Measurements from ENCODE around the gene DES.
"Not testable (repeated sequence)": the region's sequence is repeated elsewhere in the genome, so short reads cannot be mapped to it uniquely, and the experiment has no call there.

The DES gene

DNA sequence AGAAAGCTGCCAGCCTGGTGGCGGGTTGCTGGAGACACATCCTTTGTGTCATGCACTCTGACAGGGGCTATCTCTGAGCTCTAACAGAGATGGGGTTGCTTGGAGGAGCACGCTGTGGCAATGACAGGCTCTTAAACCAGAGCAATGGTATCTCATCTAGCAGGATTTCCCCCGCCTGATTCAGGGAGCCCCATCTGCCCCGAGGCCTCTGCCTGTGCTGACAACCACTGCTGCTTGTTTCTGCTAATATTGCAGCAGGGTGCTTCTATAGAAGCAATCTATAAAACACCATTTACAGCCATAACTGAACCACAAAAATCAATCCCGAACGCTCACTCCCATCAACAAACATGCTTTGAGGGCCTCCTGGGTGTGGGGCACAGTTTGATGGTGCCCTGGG, 17.6 kb upstream of the DES start:
- DNase-seq, result no peak

GRCh38 chr2:219401606-219402005, 16.6 kb upstream of the DES start:
- no peak for DNase-seq

DNA sequence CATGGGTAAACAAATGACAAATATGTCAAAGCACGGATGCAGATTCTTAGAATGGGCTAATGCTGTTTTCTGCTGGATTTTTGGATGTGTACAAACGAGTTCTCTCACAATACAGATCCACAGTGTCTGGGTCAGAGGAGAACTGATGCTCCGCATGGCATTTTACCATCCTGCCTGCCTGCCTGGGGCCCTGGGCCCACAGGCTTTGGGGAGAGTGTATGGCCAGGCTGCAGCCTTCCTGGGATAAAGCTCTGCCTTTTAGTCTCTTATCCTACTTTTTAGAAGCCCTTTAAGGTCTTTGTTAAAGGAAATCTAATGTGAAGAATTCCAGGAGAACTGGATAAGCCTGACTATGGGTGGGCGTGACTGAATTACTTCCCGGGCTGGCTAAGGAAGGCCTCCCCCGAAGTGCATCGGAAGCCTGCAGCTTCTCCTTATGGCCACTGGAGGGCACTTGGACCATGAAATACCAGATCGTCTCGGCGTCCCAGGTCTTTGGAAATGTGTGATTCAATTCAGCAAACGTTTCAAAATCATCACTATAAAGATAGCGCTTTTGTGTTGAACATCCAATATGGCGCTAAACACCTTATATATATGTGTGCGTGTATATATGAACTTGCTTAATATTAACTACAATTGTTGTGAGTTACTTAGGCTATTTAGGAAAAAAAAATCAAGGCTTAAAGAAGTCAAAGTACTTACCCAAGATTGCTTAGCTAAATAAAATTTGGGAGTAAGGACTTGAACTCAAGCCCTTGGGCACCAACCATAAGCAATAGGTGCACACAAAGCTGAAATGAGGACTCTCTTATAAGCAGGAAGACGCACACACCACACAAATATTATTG, 15.3 kb upstream of the DES start:
- peak; percentile 74 for DNase-seq

- no peak for DNase-seq
These were observed 14.3 kb upstream of the DES start for GRCh38 chr2:219403861-219404260.

DNA sequence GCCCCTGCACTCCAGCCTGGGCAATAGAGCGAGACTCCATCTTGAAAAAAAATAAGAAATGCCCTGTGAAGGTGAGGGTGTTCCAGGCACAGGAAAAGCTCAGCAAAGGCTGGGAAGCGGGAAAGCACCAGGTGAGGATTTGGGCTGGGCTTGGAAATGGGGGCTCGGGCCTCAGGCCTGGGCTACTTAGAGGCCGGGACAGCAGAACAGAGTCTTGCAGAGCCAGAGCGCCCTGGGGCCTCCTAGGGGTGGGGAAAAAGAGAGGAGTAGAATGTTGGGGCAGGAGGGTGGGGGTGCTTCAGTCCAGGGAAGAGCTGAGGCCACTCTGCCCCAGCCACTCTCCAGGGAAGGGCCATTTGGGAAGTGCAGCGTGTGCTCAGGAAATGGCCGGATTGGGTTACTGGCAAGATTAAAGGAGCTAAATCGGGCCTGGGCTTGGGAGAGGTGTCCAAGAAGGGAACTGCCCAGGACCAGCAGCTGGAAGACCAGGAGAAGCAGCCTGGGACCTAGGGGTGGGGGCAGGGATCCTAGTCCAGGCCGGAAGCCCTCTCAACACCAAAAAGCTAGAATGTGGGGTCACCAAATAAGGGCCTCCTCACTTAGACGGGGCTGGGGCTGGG, 13.8 kb upstream of the DES start:
- DNase-seq, result no peak

DNA sequence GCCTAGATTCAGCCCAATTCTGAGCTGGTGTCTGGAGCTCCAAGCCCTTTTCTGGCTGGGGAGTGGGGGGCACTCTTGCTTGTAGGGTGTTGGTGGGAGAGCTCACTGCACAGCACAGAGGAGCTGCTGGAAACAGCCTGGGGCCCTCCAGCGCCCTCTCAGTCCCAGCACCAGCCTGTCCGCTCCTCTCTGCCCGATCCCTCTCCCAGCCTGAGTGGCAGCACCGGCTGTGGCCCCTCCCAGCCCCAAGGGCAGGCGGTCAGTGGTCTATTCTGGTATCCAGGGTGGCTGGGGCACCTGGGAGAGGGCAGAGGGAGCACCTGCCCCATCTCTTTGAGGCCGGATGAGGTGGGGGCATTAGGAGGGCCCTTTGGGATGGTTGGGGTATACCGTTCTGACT, 13.2 kb upstream of the DES start:
- no peak for DNase-seq

- no peak for DNase-seq
These were observed 12.7 kb upstream of the DES start for GRCh38 chr2:219405451-219405850.

GRCh38 chr2:219405958-219406860, 12.0 kb upstream of the DES start:
- no peak for DNase-seq

- DNase-seq, result peak; percentile 96
These were observed 11.3 kb upstream of the DES start for GRCh38 chr2:219406861-219407230.

GRCh38 chr2:219407343-219407742, 10.8 kb upstream of the DES start:
- not testable (repeated sequence) for DNase-seq

DNA sequence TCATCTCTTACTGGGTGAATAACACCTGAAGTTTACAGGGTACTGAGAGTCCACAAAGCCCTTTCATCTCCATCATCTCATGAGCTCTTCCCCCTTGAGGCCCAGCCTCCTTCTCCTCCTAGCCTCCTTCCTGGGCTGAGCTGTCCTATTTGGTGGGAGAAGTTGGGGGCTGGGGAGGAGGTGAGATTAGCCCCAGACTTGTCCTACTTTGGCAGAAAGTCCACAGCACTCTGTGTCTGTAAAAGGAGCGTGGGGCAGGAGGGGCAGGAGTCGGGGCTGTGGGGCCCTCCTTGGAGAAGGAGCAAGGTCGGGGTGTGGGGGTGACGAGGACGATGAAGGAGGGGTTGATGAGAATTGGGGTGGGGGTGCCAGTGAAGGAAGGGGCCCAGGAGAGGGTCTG, 10.0 kb upstream of the DES start:
- DNase-seq, result no peak

GRCh38 chr2:219408631-219409030, 9.5 kb upstream of the DES start:
- DNase-seq, result no peak

DNA sequence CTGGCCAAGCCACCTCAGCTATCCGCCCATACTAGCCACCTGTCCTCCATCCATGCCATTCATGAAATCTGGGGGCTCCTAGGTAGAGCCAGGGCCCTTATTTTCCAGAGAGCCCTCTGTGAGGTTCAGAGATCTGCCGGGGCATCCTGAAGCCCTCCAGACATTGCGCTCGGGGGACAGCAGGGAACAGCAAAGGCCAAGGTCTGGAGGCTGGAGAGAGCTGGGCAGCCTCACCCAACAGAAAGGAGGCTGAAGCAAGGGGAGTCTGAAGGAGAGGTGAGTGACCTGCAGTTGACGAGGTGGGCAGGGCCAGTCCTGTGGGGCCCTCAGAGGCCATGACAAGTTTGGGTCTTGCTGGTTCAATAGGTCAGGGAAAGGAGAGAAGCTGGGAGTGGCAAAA, 8.6 kb upstream of the DES start:
- no peak for DNase-seq

GRCh38 chr2:219410390-219410789, 7.8 kb upstream of the DES start:
- no peak for DNase-seq

GRCh38 chr2:219414857-219415256, 3.3 kb upstream of the DES start:
- no peak for DNase-seq

GRCh38 chr2:219415580-219416234, 2.5 kb upstream of the DES start:
- no peak for DNase-seq

GRCh38 chr2:219416235-219416602, 2.0 kb upstream of the DES start:
- no peak for DNase-seq

- no peak for DNase-seq
These were observed 1.2 kb upstream of the DES start for GRCh38 chr2:219416938-219417337.

GRCh38 chr2:219417374-219417773, 803 bp upstream of the DES start:
- no peak for DNase-seq

GRCh38 chr2:219419012-219419324, 791 bp downstream of the DES start:
- DNase-seq, result no peak

- no peak for DNase-seq
These were observed 1.4 kb downstream of the DES start for GRCh38 chr2:219419331-219420197.

DNA sequence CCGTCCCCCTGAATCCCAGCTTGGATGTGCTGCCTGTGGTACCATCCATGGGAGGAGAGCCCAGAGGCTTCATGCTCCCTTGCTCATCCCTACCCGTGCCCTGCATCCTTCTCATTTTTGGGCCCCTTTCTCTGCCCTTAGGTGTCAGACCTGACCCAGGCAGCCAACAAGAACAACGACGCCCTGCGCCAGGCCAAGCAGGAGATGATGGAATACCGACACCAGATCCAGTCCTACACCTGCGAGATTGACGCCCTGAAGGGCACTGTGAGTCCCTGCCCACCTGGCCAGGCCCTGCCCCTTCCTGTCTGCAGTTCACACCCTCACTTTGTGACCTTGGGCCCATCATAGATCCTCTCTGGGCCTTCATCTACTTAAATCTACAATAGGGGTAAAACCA, 2.5 kb downstream of the DES start:
- no peak for DNase-seq
